ENCODE results near the gene MARK3. TPM values are rescaled to one million over a fixed set of nuclear protein-coding genes. Genes with fewer than 3 reads are reported as not detected.
"Not testable (repeated sequence)": the region's sequence is repeated elsewhere in the genome, so short reads cannot be mapped to it uniquely, and the experiment has no call there.

The MARK3 gene
- 33.2 and 43.0 TPM in 2 replicates for total RNA-seq (2014; rRNA removed; shearing (Covaris generic))

GRCh38 chr14:103385152-103385928 lies at the start of gene MARK3:
TSS of gene MARK3 (plus strand) at chr14:103385415. CDS start at chr14:103386030, 615 bp downstream.
- peak; percentile 87 for DNase-seq (ENCODE audit: low spot score)

- no peak for DNase-seq (ENCODE audit: low spot score)
Measured at GRCh38 chr14:103336191-103336590, 49.0 kb upstream of the MARK3 start.

- DNase-seq (ENCODE audit: low spot score): no peak
Measured at GRCh38 chr14:103337794-103338193, 47.4 kb upstream of the MARK3 start.

- no peak for DNase-seq (ENCODE audit: low spot score)
Measured at GRCh38 chr14:103339561-103339960, 45.7 kb upstream of the MARK3 start.

GRCh38 chr14:103340480-103341212 lies 44.6 kb upstream of the MARK3 start:
- no peak for DNase-seq (ENCODE audit: low spot score)

GRCh38 chr14:103341250-103342129 lies 43.7 kb upstream of the MARK3 start:
- DNase-seq (ENCODE audit: low spot score): no peak

- DNase-seq (ENCODE audit: low spot score): no peak
Measured at GRCh38 chr14:103343164-103343879, 41.9 kb upstream of the MARK3 start.

GRCh38 chr14:103343905-103344797 lies 41.1 kb upstream of the MARK3 start:
- DNase-seq (ENCODE audit: low spot score): no peak

- no peak for DNase-seq (ENCODE audit: low spot score)
Measured at GRCh38 chr14:103346286-103346685, 38.9 kb upstream of the MARK3 start.

- DNase-seq (ENCODE audit: low spot score): no peak
Measured at GRCh38 chr14:103347091-103347815, 38.0 kb upstream of the MARK3 start.

GRCh38 chr14:103348154-103348553 lies 37.1 kb upstream of the MARK3 start:
- no peak for DNase-seq (ENCODE audit: low spot score)

GRCh38 chr14:103349982-103350381 lies 35.2 kb upstream of the MARK3 start:
- DNase-seq (ENCODE audit: low spot score): no peak

GRCh38 chr14:103353362-103353761 lies 31.9 kb upstream of the MARK3 start:
- DNase-seq (ENCODE audit: low spot score): no peak

GRCh38 chr14:103354141-103354540 lies 31.1 kb upstream of the MARK3 start:
- no peak for DNase-seq (ENCODE audit: low spot score)

- DNase-seq (ENCODE audit: low spot score): no peak
Measured at GRCh38 chr14:103356024-103356682, 29.1 kb upstream of the MARK3 start.

- DNase-seq (ENCODE audit: low spot score): not testable (repeated sequence)
Measured at GRCh38 chr14:103357552-103357951, 27.7 kb upstream of the MARK3 start.

GRCh38 chr14:103360548-103360947 lies 24.7 kb upstream of the MARK3 start:
- DNase-seq (ENCODE audit: low spot score): no peak

- no peak for DNase-seq (ENCODE audit: low spot score)
Measured at GRCh38 chr14:103361867-103362266, 23.3 kb upstream of the MARK3 start.

- no peak for DNase-seq (ENCODE audit: low spot score)
Measured at GRCh38 chr14:103362780-103363179, 22.4 kb upstream of the MARK3 start.
